OCI-LY1 (cell line): Measurements from ENCODE around the gene RABL6.
"Not testable (repeated sequence)": the region's sequence is repeated elsewhere in the genome, so short reads cannot be mapped to it uniquely, and the experiment has no call there.

Experiments
- H2AFZ ChIP-seq: fragments of 200-600 bp; sonication (generic), shearing (Covaris generic); 2 replicates; pipeline ENCODE4 v1.6.0; 2014; ENCODE audit warnings: antibody characterized with exemption, mild to moderate bottlenecking, low read length
- H3F3A ChIP-seq: fragments of 200-600 bp; sonication (generic), shearing (Covaris generic); 2 replicates; pipeline ENCODE4 v1.6.0; 2014; ENCODE audit warnings: mild to moderate bottlenecking, antibody characterized with exemption, low read length, moderate library complexity; ENCODE audit not compliant: insufficient read depth
- H3K27ac ChIP-seq: fragments of 200-600 bp; sonication (generic); 2 replicates; pipeline ENCODE4 v1.5.1; 2014; ENCODE audit warnings: low read length, mixed run types, mild to moderate bottlenecking, low read depth; ENCODE audit not compliant: poor library complexity, severe bottlenecking
- H3K27me3 ChIP-seq: fragments of 200-600 bp; sonication (generic); 2 replicates; pipeline ENCODE4 v1.6.0; 2014; ENCODE audit warnings: antibody characterized with exemption, mild to moderate bottlenecking, low read length, moderate library complexity; ENCODE audit not compliant: insufficient read depth
- H3K36me3 ChIP-seq: fragments of 200-600 bp; sonication (generic); 2 replicates; pipeline ENCODE4 v1.6.1; 2014; ENCODE audit warnings: mild to moderate bottlenecking, antibody characterized with exemption, low read length, moderate library complexity, mixed read lengths; ENCODE audit not compliant: insufficient read depth
- H3K4me1 ChIP-seq: fragments of 200-600 bp; sonication (generic); 2 replicates; pipeline ENCODE4 v1.5.1; 2014; ENCODE audit warnings: mild to moderate bottlenecking, low read length, moderate library complexity; ENCODE audit not compliant: insufficient read depth, severe bottlenecking
- H3K4me2 ChIP-seq: fragments of 200-600 bp; sonication (generic), shearing (Covaris generic); 2 replicates; pipeline ENCODE4 v1.6.1; 2014; ENCODE audit warnings: low read length
- H3K4me3 ChIP-seq: fragments of 200-600 bp; sonication (generic); 2 replicates; pipeline ENCODE4 v1.5.1; 2014; ENCODE audit warnings: low read length, low read depth, mild to moderate bottlenecking, mixed read lengths; ENCODE audit not compliant: poor library complexity, severe bottlenecking
- H3K79me2 ChIP-seq: fragments of 200-600 bp; shearing (Covaris generic); 2 replicates; pipeline ENCODE4 v1.6.1; 2016; ENCODE audit warnings: mixed run types, low read length, mixed read lengths; ENCODE audit not compliant: insufficient read depth
- H3K9ac ChIP-seq: fragments of 200-600 bp; sonication (generic), shearing (Covaris generic); 2 replicates; pipeline ENCODE4 v1.6.1; 2014; ENCODE audit warnings: mild to moderate bottlenecking, low read length, mixed read lengths
- H3K9me2 ChIP-seq: fragments of 200-600 bp; sonication (generic), shearing (Covaris generic); 2 replicates; pipeline ENCODE4 v1.6.1; 2014; ENCODE audit warnings: low read depth, mild to moderate bottlenecking, low read length, mixed read lengths
- H3K9me3 ChIP-seq: fragments of 200-600 bp; shearing (Covaris generic); 2 replicates; pipeline ENCODE4 v1.6.1; 2014; ENCODE audit warnings: low read length, mixed read lengths
- H4K20me1 ChIP-seq: fragments of 200-600 bp; sonication (generic), shearing (Covaris generic); 2 replicates; pipeline ENCODE4 v1.6.0; 2016; ENCODE audit warnings: mild to moderate bottlenecking, low read length; ENCODE audit not compliant: insufficient read depth
- CTCF ChIP-seq: fragments of 200-600 bp; sonication (generic), shearing (Covaris generic); IDR thresholded peaks from 2 replicates; pipeline ENCODE4 v1.5.1; 2017; ENCODE audit warnings: mild to moderate bottlenecking, antibody characterized with exemption, low read length, moderate library complexity, mixed read lengths
- EZH2 ChIP-seq: fragments of 200-600 bp; sonication (generic), shearing (Covaris generic); IDR thresholded peaks from 2 replicates; pipeline ENCODE4 v1.8.0; 2017; ENCODE audit warnings: borderline replicate concordance, mixed run types, mild to moderate bottlenecking, antibody characterized with exemption, low read length, moderate library complexity, mixed read lengths

RABL6 gene

GRCh38 chr9:136795000-136795348 is 12.8 kb upstream of the RABL6 start:
- peaks cover 35% of the 10 kb centered on the region for H3K4me1 ChIP-seq
- no peaks in the 10 kb centered on the region for H4K20me1 ChIP-seq
- H2AFZ ChIP-seq = no peak overlapping the region
- H3K9me2 ChIP-seq = no peaks in the 10 kb centered on the region
- no peaks in the 10 kb centered on the region for H3F3A ChIP-seq
- H3K4me2 ChIP-seq = no peak overlapping the region
- TF ChIP-seq CTCF = no peak
- no peak for TF ChIP-seq EZH2
- no peak overlapping the region for H3K27ac ChIP-seq
- no peak overlapping the region for H3K9ac ChIP-seq
- H3K36me3 ChIP-seq = peaks cover 10% of the 10 kb centered on the region
- no peaks in the 10 kb centered on the region for H3K9me3 ChIP-seq
- peaks cover 8% of the 10 kb centered on the region; the same call in 1 of the 2 replicates for H3K27me3 ChIP-seq
- no peak overlapping the region for H3K4me3 ChIP-seq
- H3K79me2 ChIP-seq = no peaks in the 10 kb centered on the region

GRCh38 chr9:136796238-136796774 is 11.4 kb upstream of the RABL6 start, which contains the start of gene CCDC183:
CCDC183 (plus strand) TSS chr9:136796338; CDS start chr9:136796398, 60 bp downstream.
- no peak within 1 kb of the TSS for H3K4me2 ChIP-seq
- TF ChIP-seq EZH2 (no peak), CTCF (no peak)
- H3K9ac ChIP-seq = no peak within 1 kb of the TSS; the same call in 1 of the 2 replicates
- H2AFZ ChIP-seq = no peak within 1 kb of the TSS
- no peaks in the 10 kb centered on the region for H3K9me2 ChIP-seq
- H3K79me2 ChIP-seq = no peaks in the 10 kb centered on the region
- no peaks in the 10 kb centered on the region for H3K9me3 ChIP-seq
- H3K27ac ChIP-seq = no peak within 1 kb of the TSS
- no peak within 1 kb of the TSS for H3K4me3 ChIP-seq
- H4K20me1 ChIP-seq = no peaks in the 10 kb centered on the region
- peaks cover 8% of the 10 kb centered on the region; the same call in 1 of the 2 replicates for H3K27me3 ChIP-seq
- H3K4me1 ChIP-seq = peaks cover 40% of the 10 kb centered on the region
- H3K36me3 ChIP-seq = peaks cover 10% of the 10 kb centered on the region
- H3F3A ChIP-seq = no peaks in the 10 kb centered on the region

GRCh38 chr9:136796775-136797347 is 10.9 kb upstream of the RABL6 start:
- not testable (repeated sequence) for H3K4me2 ChIP-seq, H3K27me3 ChIP-seq, H3K79me2 ChIP-seq, H3K9me3 ChIP-seq, H3K27ac ChIP-seq, H3K9me2 ChIP-seq, H3K9ac ChIP-seq, H3K4me3 ChIP-seq, H3K36me3 ChIP-seq, H2AFZ ChIP-seq, H3F3A ChIP-seq, H4K20me1 ChIP-seq
- H3K4me1 ChIP-seq = peaks cover 42% of the 10 kb centered on the region

- H2AFZ ChIP-seq = no peak overlapping the region
- no peak overlapping the region for H3K4me3 ChIP-seq
- no peaks in the 10 kb centered on the region; the same call in 1 of the 2 replicates for H3K36me3 ChIP-seq
- H3K79me2 ChIP-seq = no peaks in the 10 kb centered on the region
- no peak for TF ChIP-seq CTCF
- TF ChIP-seq EZH2 = no peak
- H3K4me1 ChIP-seq = peaks cover 33% of the 10 kb centered on the region
- H3K27ac ChIP-seq = no peak overlapping the region
- H3F3A ChIP-seq = no peaks in the 10 kb centered on the region
- peaks cover 8% of the 10 kb centered on the region; the same call in 1 of the 2 replicates for H3K27me3 ChIP-seq
- H3K4me2 ChIP-seq = no peak overlapping the region
- no peaks in the 10 kb centered on the region for H3K9me3 ChIP-seq
- no peak overlapping the region for H3K9ac ChIP-seq
- H4K20me1 ChIP-seq = no peaks in the 10 kb centered on the region
- no peaks in the 10 kb centered on the region for H3K9me2 ChIP-seq
These were observed 9.1 kb upstream of the RABL6 start for GRCh38 chr9:136798708-136799078.
